Thyroid gland (tissue), 4 donors: Measurements from ENCODE around the gene STRA8. TPM values are rescaled to one million over a fixed set of nuclear protein-coding genes. Genes with fewer than 3 reads are reported as not detected.

Experiments
- DNase-seq, 2 donors: peaks; one replicate each; pipeline ENCODE4 v3.0.0-alpha.2; 2019
- H3K27ac ChIP-seq, 3 donors: fragments of 200-600 bp; sonication (generic); 1 replicate in 2 of 3; 2 replicates in 1 of 3; pipeline ENCODE4 v1.5.1; 2016 to 2019; ENCODE audit warnings: mild to moderate bottlenecking in 1 of 3, moderate library complexity in 1 of 3
- H3K27me3 ChIP-seq: fragments of 200-600 bp; sonication (generic); one replicate; pipeline ENCODE4 v1.5.1; 2019
- H3K36me3 ChIP-seq, 2 donors: fragments of 200-600 bp; sonication (generic); one replicate each; pipeline ENCODE4 v1.5.1; 2016 to 2019
- H3K4me1 ChIP-seq, 2 donors: fragments of 200-600 bp; sonication (generic); one replicate each; pipeline ENCODE4 v1.5.1; 2017 to 2019
- H3K4me3 ChIP-seq, 3 donors: fragments of 200-600 bp; sonication (generic); replicated peaks in 1 of 3; 1 replicate in 2 of 3; 2 replicates in 1 of 3; pipeline ENCODE4 v1.5.1; 2016; ENCODE audit warnings: mild to moderate bottlenecking in 1 of 3
- H3K9me3 ChIP-seq: fragments of 200-600 bp; sonication (generic); one replicate; pipeline ENCODE4 v1.5.1; 2017
- CTCF ChIP-seq, 6 experiments: fragments of 200-600 bp in 3 of 6; fragments of 450-650 bp in 3 of 6; sonication (generic) in 3 of 6; IDR thresholded peaks; one replicate each; pipeline ENCODE4 v1.5.1; 2016 to 2019; ENCODE audit warnings: antibody characterized with exemption in 6 of 6, mild to moderate bottlenecking in 2 of 6, inconsistent platforms in 1 of 6, moderate library complexity in 1 of 6
- POLR2A ChIP-seq, 2 donors: fragments of 450-650 bp; IDR thresholded peaks; one replicate each; pipeline ENCODE4 v1.6.1; 2017; ENCODE audit warnings: antibody characterized with exemption in 2 of 2, mild to moderate bottlenecking in 2 of 2, moderate library complexity in 1 of 2
- WGBS, 2 donors: methylation state at CpG; one replicate each; pipeline ENCODE4 v1.1.5; 2017; 5-methylcytosine and 5-hydroxymethylcytosine counted together
- intact Hi-C: fragments of 100-400 bp; cut with DNase I; formaldehyde crosslinking; loops from one replicate; pipeline ENCODE4 v1.15.1; 2023
- total RNA-seq, 4 donors: library from RNA; depleted of rRNA; stranded (reverse); fragments of >200 nt; gene quantifications; one replicate each; pipeline ENCODE4 v1.2.3, GENCODE V29; 2016

The STRA8 gene
- total RNA-seq, 4 donors from 2014 or later: not detected

- no peaks in the 10 kb centered on the region for H3K4me1 ChIP-seq
- no peak overlapping the region for H3K27ac ChIP-seq
- no peaks in the 10 kb centered on the region for H3K9me3 ChIP-seq
- no peaks in the 10 kb centered on the region for H3K27me3 ChIP-seq
- TF ChIP-seq CTCF (IDR thresholded peaks at IDR 0.05) (no peak), POLR2A (IDR thresholded peaks at IDR 0.05) (no peak)
- intact Hi-C loops: no loop called here
- H3K36me3 ChIP-seq: no peaks in the 10 kb centered on the region
- 95 to 97% methylated on average over 3 to 5 of the region's 11 CpGs for WGBS, 2 donors
- no peak for DNase-seq
- no peak overlapping the region for H3K4me3 ChIP-seq
These were observed 4.6 kb downstream of the STRA8 start for GRCh38 chr7:135238112-135238744.

- TF ChIP-seq POLR2A (IDR thresholded peaks at IDR 0.05) (no peak), CTCF (IDR thresholded peaks at IDR 0.05) (no peak)
- Histone ChIP-seq H3K36me3 (no peaks in the 10 kb centered on the region), H3K27me3 (no peaks in the 10 kb centered on the region), H3K4me1 (no peaks in the 10 kb centered on the region), H3K27ac (no peak overlapping the region), H3K4me3 (no peak overlapping the region), H3K9me3 (no peaks in the 10 kb centered on the region)
- no peak for DNase-seq
- intact Hi-C loops: no loop called here
- WGBS, 2 donors: 91 to 95% methylated on average over 7 of the region's 7 CpGs
These were observed 5.6 kb downstream of the STRA8 start for GRCh38 chr7:135239263-135239662.

GRCh38 chr7:135240441-135240840, 6.8 kb downstream of the STRA8 start:
- TF ChIP-seq POLR2A (IDR thresholded peaks at IDR 0.05) (no peak), CTCF (IDR thresholded peaks at IDR 0.05) (no peak)
- H3K9me3 ChIP-seq: no peaks in the 10 kb centered on the region
- no peak for DNase-seq
- no peak overlapping the region for H3K27ac ChIP-seq
- H3K36me3 ChIP-seq: no peaks in the 10 kb centered on the region
- WGBS, 2 donors: 86 to 91% methylated on average over 9 of the region's 9 CpGs
- no peaks in the 10 kb centered on the region for H3K4me1 ChIP-seq
- no peaks in the 10 kb centered on the region for H3K27me3 ChIP-seq
- H3K4me3 ChIP-seq: no peak overlapping the region
- intact Hi-C loops: no loop called here

- 53 to 59% methylated on average over 5 of the region's 5 CpGs for WGBS, 2 donors
- H3K27me3 ChIP-seq: no peaks in the 10 kb centered on the region
- no peaks in the 10 kb centered on the region for H3K4me1 ChIP-seq
- H3K36me3 ChIP-seq: no peaks in the 10 kb centered on the region
- no peak overlapping the region for H3K27ac ChIP-seq
- TF ChIP-seq CTCF (IDR thresholded peaks at IDR 0.05): no peak
- TF ChIP-seq POLR2A (IDR thresholded peaks at IDR 0.05): no peak
- intact Hi-C loops: no loop called here
- H3K9me3 ChIP-seq: no peaks in the 10 kb centered on the region
- no peak for DNase-seq
- H3K4me3 ChIP-seq: no peak overlapping the region
These were observed 8.6 kb downstream of the STRA8 start for GRCh38 chr7:135242096-135242684.
